Testis (tissue), 2 donors: ENCODE data around the gene HNF1B.

Source experiments
- CTCF ChIP-seq, 3 experiments: fragments of 450-650 bp in 2 of 3; fragments of 200-600 bp in 1 of 3; sonication (generic) in 1 of 3; IDR thresholded peaks; one replicate each; pipeline ENCODE4 v1.5.1; 2016 to 2019; ENCODE audit warnings: antibody characterized with exemption in 3 of 3, mild to moderate bottlenecking in 2 of 3, moderate library complexity in 1 of 3
- POLR2A ChIP-seq: fragments of 450-650 bp; IDR thresholded peaks from one replicate; pipeline ENCODE4 v1.6.1; 2017; ENCODE audit warnings: antibody characterized with exemption, mild to moderate bottlenecking, moderate library complexity

DNA sequence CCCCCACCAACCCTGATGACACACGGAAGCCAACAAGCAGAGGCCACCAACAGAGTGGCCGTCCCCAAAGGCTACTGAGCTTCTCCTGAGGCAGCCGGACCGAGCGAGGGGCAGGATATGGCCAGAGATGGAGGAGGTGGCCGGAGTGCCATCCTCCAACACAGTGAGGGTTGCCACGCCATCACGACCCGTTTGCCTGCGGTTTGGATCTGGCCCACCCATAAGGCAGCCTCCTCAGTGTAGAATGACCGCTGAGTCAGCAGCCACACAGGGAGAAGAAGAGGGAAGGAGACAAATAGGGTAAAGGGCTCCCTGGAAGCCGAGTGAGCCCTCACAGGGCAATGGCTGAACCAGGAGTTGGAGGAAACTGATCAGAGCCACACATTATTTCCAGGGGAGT lies 13.8 kb downstream of the HNF1B start:
- TF ChIP-seq CTCF (IDR thresholded peaks at IDR 0.05) = no peak
- no peak for TF ChIP-seq POLR2A
